LHCN-M2 (cell line): Measurements from ENCODE around the gene ACKR2. TPM values are rescaled to one million over a fixed set of nuclear protein-coding genes. Genes with fewer than 3 reads are reported as not detected.

Source experiments
- DNase-seq: peaks from one replicate; pipeline ENCODE4 v3.0.0-alpha.2; 2012; ENCODE audit warnings: low read depth
- total RNA-seq: library from RNA; depleted of rRNA; stranded (reverse); fragments of >200 nt; gene quantifications from 2 replicates; pipeline ENCODE4 v1.2.3, GENCODE V29; 2014

ACKR2 gene
- total RNA-seq, 1 experiment from 2014 or later = 0.11 TPM

DNA sequence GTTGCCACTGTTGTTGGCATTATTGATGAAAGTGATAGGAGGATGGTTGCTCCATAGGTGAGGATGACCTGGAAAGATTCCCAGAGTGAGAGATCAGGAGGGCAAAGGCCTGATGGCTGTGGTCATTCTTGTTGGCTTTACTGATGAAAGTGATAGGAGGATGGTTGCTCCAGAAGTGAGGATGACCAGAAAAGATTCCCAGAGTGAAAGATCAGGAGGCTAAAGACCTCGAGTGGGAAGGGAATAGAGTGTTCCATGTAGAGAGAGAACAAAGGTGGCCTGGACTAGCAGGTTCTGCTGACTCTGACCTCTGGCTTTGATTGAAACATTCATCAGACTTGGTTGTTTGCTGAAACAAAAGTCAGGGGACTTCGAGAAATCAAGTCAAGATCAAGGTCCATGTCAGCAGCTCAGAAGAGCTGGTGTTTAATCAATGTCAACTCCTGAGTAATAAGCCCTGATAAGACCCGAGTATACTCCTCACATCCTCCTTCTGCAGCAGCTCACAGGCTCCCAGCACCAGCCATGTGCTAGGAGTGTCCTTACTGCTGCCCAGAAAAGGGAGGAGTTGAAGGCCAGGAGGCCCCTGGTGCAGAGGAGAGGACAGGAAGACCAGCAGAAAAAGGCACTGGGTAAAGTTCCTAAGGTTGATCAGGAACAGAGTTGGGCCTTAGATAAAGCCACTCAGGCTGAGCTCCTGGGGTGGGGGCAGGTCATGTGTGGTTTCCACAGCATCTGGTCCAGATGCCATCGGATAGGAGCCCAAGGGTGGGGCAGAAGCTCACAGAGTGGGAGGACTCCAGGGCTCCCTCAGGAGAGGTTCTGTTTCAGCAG lies 46.5 kb downstream of the ACKR2 start:
- DNase-seq = no peak

DNA sequence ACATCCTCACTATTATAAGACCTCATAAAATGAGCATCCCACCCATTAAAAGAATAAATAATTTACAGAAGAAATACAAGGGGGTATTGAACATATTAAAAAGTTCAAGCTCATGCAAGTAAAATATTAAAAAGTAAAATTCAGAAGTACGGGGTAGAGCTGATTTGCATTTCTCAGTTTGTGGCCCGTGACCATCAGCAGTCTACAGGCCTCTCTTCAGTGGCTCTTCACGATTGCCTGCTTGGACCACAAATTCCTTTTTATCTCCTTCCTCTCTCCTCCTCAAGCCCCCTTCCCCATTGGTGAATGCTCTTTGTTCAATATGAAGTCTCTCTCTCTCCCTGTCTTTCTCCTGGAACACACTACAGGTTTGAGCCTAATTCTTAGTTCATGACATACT lies 47.3 kb downstream of the ACKR2 start:
- no peak for DNase-seq

DNA sequence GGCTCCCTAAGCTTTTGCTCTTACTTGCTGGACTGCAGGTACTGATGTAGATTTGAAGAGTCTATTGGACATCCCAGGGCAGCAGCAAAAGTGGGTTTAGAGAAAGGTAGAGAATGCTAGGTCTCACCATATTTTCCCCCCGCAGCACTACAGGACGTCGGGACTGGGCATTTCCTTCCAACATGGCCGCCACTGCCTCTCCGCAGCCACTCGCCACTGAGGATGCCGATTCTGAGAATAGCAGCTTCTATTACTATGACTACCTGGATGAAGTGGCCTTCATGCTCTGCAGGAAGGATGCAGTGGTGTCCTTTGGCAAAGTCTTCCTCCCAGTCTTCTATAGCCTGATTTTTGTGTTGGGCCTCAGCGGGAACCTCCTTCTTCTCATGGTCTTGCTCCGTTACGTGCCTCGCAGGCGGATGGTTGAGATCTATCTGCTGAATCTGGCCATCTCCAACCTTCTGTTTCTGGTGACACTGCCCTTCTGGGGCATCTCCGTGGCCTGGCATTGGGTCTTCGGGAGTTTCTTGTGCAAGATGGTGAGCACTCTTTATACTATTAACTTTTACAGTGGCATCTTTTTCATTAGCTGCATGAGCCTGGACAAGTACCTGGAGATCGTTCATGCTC lies 55.2 kb downstream of the ACKR2 start:
- DNase-seq = no peak

DNA sequence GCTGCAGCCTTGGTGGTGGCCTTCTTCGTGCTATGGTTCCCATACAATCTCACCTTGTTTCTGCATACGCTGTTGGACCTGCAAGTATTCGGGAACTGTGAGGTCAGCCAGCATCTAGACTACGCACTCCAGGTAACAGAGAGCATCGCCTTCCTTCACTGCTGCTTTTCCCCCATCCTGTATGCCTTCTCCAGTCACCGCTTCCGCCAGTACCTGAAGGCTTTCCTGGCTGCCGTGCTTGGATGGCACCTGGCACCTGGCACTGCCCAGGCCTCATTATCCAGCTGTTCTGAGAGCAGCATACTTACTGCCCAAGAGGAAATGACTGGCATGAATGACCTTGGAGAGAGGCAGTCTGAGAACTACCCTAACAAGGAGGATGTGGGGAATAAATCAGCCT lies 56.0 kb downstream of the ACKR2 start:
- no peak for DNase-seq

DNA sequence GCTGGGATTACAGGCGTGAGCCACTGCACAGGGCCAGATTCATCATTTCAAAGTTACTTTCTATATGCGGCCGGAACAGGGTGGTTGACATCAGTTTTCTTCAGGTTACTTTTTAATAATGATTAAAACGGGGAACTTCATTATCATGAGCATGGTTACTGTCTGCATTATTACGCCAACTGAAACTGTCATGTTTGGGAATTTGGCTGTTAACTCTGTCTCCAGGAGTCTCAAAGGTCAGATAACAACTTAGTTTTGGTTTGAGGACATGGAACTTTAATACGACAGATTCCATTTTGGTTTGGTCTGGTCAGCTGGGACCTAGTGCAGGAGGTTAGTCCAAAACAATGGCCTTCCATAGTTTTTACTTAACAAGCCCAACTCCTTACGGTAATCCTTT lies 57.9 kb downstream of the ACKR2 start:
- no peak for DNase-seq

DNA sequence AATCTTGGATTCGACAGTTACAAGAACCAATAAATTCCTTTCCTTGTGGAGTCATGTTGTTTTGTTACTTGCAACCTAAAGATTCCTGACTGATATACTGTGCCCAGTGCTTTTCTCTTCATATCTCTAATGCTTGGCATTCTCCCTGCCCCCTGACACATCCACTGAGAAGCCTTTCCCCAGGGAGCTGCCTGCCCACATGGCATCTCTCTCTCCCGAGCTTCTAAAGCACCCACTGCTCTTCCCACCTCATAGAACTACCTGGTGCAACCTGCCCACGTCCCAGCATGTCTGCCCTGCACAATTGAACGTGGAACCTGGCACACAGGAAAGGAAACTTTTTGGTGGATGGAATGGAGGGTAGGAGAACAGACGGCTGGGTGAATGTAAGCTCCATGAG lies 59.6 kb downstream of the ACKR2 start:
- DNase-seq = no peak

DNA sequence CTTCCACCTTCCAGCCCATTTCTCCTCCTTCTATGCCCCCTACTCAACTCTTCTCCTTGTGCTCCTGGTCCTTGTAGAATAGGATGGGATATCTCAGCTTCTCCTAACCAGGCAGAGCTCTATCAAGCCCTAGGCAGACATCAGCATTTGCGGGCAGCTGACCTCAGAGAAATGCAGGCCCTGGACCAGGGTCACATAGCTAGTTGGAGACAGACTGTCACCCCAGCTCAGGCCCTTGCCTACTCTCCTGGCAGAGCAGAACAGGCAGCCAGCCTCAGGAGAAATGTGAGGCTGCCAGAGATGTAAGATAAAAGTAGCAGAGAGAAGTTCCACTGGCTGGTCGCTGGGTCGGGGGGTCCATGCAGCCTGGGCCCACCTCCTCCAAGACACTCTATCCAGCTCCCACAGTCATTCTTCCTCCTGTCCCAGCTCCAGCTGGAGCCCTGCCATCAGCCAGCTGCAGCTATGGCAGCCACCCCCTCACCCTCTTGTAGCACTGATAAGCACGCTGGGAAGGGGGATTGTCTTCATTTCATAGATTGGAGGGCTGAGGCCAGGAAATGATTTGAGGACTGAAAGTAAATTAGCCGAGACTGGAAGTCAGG lies 62.4 kb downstream of the ACKR2 start:
- no peak for DNase-seq

DNA sequence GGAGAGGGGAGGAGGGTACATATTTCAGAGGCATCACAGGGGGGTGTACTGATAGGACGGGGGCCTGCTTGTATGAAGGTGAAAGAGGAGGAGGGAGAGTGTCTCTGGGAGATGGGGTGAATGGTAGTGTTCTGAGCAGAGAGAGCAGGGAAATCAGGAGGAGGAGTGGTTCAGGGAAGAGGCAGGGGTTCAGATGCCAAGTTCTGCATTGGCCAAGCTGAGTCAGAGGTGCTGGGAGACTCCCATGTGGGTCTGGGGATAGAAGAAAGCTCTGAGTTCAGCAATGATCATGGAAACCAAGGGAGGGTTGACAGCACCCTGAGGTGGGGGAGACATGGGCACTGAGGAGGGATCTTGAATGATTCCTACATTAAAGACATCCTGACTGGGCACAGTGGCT lies 63.5 kb downstream of the ACKR2 start:
- no peak for DNase-seq

DNA sequence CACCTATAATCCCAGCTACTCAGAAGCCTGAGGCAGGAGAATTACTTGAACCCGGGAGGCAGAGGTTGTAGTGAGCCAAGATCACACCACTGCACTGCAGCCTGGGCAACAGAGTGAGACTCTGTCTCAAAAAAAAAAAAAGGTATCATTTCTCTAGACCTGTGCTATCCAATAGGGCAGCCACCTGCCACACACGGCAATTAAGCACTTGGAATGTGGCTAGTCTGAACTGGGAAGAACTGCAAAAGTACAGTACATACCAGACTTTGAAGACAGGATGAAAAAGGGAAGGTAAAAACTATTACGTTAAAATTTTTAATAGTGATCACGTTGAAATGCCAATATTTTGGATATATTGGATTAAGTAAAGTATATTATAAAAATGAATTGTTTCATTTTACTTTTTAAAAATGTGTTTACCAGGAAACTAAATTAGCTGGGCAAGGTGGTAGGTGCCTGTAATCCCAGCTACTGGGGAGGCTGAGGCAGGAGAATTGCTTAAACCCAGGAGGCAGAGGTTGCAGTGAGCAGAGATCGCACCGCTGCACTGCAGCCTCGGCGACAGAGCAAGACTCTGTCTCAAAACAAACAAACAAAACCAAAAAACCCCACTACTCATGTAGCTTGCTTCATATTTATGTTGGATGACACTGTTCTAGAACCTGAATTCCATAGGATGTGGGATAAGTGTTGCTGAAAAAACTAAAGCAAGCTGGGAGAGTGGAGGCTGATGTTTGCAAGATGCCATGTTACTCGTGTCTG lies 64.2 kb downstream of the ACKR2 start:
- DNase-seq = no peak

DNA sequence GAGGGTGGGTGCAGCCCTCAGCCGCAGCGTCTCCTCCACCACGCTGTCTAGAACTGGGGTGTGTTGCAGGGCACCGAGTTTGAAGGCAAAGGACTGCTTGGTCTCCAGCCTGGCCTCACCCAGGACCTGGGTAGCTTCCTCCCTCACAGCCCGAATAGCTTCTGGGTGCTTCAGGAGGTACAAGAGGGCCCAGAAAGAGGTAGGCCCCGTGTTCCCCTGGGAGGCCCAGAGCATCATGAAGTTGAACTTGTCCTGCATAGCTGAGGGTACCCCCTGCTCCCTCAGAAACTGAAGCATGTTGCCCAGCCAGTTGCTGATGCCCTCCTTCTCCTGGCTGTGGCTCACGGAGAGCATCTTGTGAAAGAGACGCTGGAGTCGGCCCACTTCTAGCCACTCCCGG lies 65.5 kb downstream of the ACKR2 start:
- no peak for DNase-seq

DNA sequence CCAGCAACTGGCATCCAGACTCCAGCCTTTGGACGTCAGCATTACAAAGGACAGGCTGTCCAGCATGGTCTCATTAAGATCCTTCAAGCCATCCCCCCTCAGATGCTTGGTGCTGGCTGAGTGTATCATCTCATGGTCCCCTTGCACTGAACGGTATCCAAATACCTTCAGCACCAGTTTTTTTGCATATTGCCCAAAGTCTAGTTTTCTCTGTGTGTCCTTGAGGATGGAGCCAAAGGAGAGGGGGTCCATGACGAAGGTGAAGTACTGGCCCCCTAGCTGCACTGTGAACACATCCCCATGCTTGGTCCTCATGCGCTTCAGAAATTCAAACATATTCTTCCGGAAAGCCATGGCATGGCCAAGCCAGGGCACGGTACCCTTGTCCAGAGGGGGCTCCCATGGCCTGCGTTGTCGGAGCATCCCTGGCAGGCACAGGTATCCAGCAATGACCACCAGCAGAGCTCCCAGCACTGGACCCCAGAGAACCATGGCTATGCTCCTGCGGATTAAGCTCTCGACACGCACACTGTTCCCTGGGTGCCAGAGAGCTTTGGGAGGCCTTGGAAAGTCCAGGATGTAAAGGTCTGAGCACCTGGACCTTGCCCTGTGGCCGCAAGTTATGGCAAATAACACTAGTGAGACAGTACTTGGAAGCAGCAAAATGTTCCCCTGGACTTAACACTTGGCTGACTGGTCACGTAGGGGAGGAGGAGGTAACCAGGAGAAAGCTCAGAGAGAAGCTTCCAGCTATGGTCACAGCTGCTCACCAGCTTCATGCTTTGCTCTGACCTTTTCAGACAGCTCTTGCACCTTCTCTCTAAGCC lies 66.3 kb downstream of the ACKR2 start, which contains the start of gene CYP8B1:
TSS of gene CYP8B1 (minus strand) at position 555 of the 827 bp plus-strand sequence. CDS start at position 492, 63 bp downstream.
- no peak for DNase-seq

DNA sequence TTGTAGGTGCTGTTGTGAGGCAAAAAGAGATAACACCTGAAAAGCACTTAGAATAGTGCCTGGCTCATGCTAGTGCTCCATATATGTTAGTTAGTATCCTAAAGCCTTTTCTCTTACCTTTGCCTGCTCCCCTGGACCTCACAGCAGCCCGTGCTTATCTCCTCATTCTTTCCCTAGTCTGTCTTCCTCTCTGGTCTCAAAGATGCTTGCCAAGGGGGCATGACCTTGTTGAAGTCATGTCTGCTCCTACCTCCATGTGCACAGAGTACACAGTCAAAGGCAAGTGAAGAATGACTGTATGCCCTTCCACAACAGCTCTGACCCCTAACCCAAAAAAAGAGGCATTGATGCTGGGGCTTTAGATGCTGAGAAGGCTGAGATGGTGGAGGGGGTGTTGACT lies 67.2 kb downstream of the ACKR2 start:
- DNase-seq = no peak

DNA sequence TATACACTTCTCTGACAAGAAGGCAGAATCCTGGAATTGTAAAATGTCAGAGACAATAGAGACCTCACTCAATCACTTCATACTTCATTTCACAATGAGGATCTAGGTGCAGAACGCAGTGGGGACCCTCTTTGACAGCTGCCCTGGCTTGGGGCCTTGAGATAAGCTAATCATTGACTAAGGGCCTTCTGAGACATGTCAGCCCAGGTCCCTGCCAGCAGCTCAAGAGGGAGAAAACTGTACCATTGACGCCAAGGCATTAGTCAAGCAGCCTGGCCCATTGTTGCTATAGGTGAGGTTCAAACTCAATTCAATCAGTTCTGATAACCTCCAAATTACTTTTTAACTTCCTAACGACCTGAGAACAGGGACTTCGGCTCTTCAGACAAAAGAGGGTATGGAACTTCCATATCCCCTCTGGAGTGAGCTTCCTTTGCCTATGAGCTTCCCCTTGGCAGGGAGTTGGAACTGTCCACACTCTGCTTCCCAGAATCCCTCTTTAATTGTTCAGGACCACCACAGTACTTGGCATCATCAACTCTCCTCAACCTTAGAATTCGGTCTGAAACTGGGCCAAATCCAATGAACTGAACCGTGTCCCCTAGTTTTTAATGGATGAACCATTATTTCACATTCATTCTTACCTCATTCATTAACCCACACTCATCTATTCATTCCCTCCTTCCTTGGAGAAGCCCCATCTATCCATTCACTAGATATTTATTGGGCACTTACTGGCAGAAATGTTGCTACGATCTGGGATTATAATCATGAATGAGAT lies 67.9 kb downstream of the ACKR2 start:
- no peak for DNase-seq

DNA sequence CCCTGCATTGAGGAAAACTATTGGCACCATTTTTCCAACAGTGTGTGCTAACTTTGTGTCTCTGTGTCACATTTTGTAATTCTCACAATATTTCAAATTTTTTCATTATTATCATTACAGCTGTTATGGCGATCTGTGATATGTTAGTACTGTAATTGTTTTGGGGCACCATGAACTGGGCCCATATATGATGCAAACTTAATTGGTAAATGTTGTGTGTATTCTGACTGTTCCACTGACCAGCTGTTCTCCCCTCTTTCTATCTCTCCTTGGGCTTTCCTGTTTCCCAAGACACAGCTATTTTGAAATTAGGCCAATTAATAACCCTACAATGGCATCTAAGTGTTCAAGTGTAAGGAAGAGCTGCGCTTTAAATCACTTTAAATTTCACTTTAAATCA lies 68.6 kb downstream of the ACKR2 start:
- no peak for DNase-seq

DNA sequence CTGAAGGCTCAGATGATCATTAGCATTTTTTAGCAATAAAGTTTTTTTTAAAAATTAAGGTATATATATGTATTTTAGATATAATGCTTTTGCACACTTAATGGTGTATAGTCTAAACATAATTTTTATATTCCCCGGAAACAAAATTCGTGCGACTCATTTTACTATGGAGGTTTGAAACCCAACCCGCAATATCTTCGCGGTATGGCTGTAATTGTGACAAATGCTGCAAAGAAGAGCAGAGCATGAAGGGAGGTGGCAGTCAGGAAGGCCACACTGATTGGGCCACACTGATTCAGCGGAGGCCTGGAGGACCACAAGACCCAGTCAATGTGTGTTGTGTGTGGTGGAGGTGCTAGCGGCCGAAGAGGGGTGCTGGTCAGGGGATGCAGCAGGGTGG lies 70.9 kb downstream of the ACKR2 start:
- DNase-seq = no peak

DNA sequence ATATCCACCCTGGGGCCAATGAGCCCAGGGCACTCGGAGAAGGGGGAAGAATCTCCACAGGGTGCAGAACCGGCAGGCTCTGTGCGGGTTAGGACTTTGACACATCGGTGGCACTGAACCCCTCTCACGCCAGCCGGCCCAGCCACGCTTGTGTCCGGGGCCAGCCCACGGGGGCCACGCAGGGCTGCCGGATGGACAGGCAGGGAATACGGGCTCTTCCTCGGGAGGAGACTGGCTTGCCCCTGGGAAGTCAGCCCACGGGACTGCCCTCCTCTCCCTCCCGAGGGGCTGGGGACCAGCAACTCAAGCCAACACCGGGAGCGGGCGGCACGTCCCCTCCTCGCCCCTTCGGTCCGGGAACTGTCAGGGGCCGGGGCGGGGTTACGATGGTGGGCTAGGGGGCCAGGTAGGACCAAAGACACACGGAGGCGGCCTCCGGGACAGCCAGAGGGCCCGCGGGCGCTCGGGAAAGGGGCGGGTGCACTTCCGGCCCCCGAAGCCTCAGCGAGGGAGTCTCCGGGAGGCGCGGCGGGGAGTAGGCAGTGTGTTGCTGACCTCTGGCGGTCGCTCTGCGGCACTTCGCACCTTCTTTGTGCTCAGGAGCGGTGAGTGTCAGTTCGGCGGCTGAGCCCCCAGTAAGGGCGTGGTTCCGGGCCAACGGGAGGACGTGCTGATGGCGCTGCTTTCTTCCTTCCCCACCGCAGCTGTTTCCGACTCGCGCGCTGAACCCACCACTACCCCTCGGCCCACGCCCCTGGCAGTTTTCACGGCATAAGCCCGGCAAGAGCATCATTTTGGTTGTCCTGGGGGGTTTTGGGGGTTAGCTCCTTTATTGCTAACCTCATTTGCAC lies 71.6 kb downstream of the ACKR2 start:
- DNase-seq = peak; percentile 71

DNA sequence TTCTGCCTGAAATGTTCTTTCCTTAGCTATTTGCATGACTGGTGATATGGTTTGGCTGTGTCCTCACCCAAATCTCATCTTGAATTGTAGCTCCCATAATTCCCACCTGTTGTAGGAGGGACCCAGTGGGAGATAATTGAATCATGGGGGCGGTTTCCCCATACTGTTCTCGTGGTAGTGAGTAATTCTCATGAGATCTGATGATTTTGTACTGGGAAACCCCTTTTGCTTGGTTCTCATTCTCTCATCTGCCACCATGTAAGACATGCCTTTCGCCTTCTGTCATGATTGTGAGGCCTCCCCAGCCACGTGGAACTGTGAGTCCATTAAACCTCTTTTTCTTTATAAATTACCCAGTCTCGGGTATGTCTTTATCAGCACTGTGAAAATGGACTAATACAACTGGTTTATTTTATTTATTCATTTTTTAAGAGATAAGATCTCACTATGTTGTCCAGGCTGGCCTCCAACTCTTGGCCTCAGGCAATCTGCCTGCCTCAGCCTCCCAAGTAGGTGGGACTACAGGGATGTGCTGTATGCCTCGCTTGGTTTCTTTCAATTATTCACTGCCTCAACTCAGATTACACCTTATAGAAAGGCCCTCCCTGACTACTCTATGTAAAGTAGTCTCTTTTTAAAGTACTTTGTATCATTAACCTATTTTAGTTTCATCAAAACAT lies 74.1 kb downstream of the ACKR2 start:
- DNase-seq = peak; percentile 13

DNA sequence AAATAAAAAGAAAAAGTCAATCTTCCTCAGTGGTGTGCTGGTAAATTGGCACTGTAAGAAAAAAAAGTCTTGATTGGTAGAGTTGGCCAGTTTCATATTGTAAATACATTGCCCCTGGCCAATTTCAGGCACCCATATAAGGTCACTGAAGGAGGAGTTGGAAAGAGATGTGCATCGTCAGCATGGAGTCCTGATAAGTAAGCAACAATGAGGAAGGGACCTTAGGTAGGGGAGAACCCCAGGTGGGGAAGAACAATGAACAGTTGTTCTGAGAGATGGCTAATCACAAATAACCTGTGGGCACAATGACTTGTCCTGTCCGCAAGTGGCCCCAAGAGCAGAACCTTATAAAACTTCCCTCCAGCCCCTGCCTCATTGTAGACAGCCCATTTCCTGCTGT lies 75.1 kb downstream of the ACKR2 start:
- no peak for DNase-seq

DNA sequence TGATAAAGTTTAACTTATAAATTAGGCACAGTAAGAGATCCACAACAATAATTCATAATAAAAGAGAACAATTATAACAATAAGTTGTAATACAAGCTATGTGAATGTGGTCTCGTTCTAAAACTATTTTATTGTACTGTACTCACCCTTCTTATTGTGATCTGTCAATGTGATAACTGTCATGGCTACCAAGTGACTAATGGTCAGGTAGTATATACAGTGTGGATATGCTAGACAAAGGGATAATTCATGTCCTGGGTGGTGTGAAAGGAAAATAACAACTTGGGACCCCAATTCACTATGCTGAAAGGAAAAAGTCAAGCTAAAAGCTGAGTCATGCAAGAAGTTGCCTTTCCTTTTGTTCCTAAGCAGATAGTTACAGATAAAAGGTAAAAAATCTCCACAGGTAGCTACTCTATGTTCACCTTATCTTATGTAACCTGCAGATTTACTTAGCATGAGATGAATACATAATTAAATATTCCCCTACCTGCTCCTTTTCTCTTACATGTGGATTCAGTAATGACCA lies 77.1 kb downstream of the ACKR2 start:
- DNase-seq = no peak
